Measurements from ENCODE around the gene ING1. TPM values are rescaled to one million over a fixed set of nuclear protein-coding genes. Genes with fewer than 3 reads are reported as not detected.

ING1 gene
- polyA plus RNA-seq, 3 donors from 2014 or later: 12.6 to 20.1 (median 17.6) TPM

Other genes starting within 250 kb of the ING1 start
- 1 to 10 TPM in 1 of 3 donors, under 1 TPM in 2; 0.39 to 2.7 (median 0.52) TPM for gene RAB20, start 152.0 kb upstream of the ING1 start, polyA plus RNA-seq
- 10 to 100 TPM in 1 of 3 donors, 1 to 10 TPM in 2; 4.4 to 13.4 (median 7.7) TPM for gene NAXD, start 98.2 kb upstream of the ING1 start, polyA plus RNA-seq
- gene CARS2, start 7.6 kb upstream of the ING1 start, polyA plus RNA-seq: 10 to 100 TPM; 40.8 to 54.5 (median 40.8) TPM
- 10 to 100 TPM; 59.5 to 96.9 (median 83.2) TPM for gene ANKRD10, start 201.4 kb downstream of the ING1 start, polyA plus RNA-seq

Data from immature natural killer cell (primary cell).